GM12878 (cell line): Measurements from ENCODE around the gene RERE. TPM values are rescaled to one million over a fixed set of nuclear protein-coding genes. Genes with fewer than 3 reads are reported as not detected.

Experiments used
- ATAC-seq: fragments of 200-7000 bp; cut with Tn5 transposase; 3 replicates; pipeline ENCODE4 v1.9.1; 2020; ENCODE audit warnings: mild to moderate bottlenecking, moderate library complexity
- BruUV-seq: library from RNA; stranded (reverse); fragments of 400-500 nt; replicated peaks from 2 replicates; lab custom pipeline; 2021; lab: Mats Ljungman, UMichigan
- CTCF ChIA-PET: fragments of 300-600 bp; sonication (Branson Sonifier 250); formaldehyde crosslinking; extraction: SDS; loops from one replicate; lab custom pipeline; 2021; ENCODE audit warnings: inconsistent platforms; lab: Yijun Ruan, JAX
- POLR2A ChIA-PET: fragments of 350-600 bp; formaldehyde crosslinking; extraction: SDS; loops from one replicate; lab custom pipeline; 2021; ENCODE audit warnings: inconsistent platforms; lab: Charles Lee
- RAD21 ChIA-PET: fragments of 300-600 bp; sonication (Branson Sonifier 250); formaldehyde crosslinking; loops from one replicate; lab custom pipeline; 2023; ENCODE audit warnings: antibody characterized with exemption; ENCODE audit not compliant: unreplicated experiment; lab: Charles Lee
- SMC1A ChIA-PET: fragments of 300-600 bp; sonication (Branson Sonifier 250); formaldehyde crosslinking; loops from one replicate; lab custom pipeline; 2023; ENCODE audit not compliant: unreplicated experiment, uncharacterized antibody; lab: Charles Lee
- DNase-seq: peaks from one replicate; pipeline ENCODE4 v3.0.0-alpha.2; 2011; ENCODE audit warnings: low read depth, low spot score
- FAIRE-seq: peaks from 3 replicates; lab custom pipeline; 2011; peaks lifted over from hg19 to GRCh38; lab: Jason Lieb, UNC
- H2AFZ ChIP-seq: 2 replicates; pipeline ENCODE4 v1.6.0; 2011; ENCODE audit warnings: low read depth, low read length, control low read depth; ENCODE audit not compliant: control insufficient read depth
- H3K27ac ChIP-seq: 2 replicates; pipeline ENCODE4 v1.5.1; 2011; ENCODE audit warnings: control low read depth; ENCODE audit not compliant: control insufficient read depth, insufficient read depth
- H3K27me3 ChIP-seq, 2 experiments: replicated peaks in 1 of 2; 2 replicates each; pipeline versions ENCODE4 v1.6.0 to v1.6.1; 2011; ENCODE audit warnings: low read length in 1 of 2; ENCODE audit not compliant: control insufficient read depth in 2 of 2, insufficient read depth in 2 of 2
- H3K36me3 ChIP-seq, 2 experiments: 2 replicates each; pipeline ENCODE4 v1.5.1; 2011; ENCODE audit warnings: low read length in 1 of 2; ENCODE audit not compliant: control insufficient read depth in 2 of 2, insufficient read depth in 2 of 2
- H3K4me1 ChIP-seq: 2 replicates; pipeline ENCODE4 v1.6.1; 2011; ENCODE audit warnings: mild to moderate bottlenecking, low read length, moderate library complexity, mixed read lengths; ENCODE audit not compliant: control insufficient read depth, insufficient read depth
- H3K4me2 ChIP-seq: 2 replicates; pipeline ENCODE4 v1.6.0; 2011; ENCODE audit warnings: control low read depth; ENCODE audit not compliant: control insufficient read depth, insufficient read depth
- H3K4me3 ChIP-seq: fragments of 200-600 bp; sonication (generic); 2 replicates; pipeline ENCODE4 v1.5.1; 2016
- H3K79me2 ChIP-seq: 2 replicates; pipeline ENCODE4 v1.6.0; 2011; ENCODE audit warnings: low read length; ENCODE audit not compliant: control insufficient read depth, insufficient read depth
- H3K9ac ChIP-seq: 2 replicates; pipeline ENCODE4 v1.8.0; 2011; ENCODE audit warnings: low read length, control low read depth, mixed read lengths; ENCODE audit not compliant: control insufficient read depth, insufficient read depth
- H3K9me3 ChIP-seq: replicated peaks from 3 replicates; pipeline ENCODE4 v1.5.1; 2011; ENCODE audit warnings: mild to moderate bottlenecking, low read length; ENCODE audit not compliant: control insufficient read depth, insufficient read depth
- H4K20me1 ChIP-seq: 2 replicates; pipeline ENCODE4 v1.6.0; 2011; ENCODE audit not compliant: control insufficient read depth, insufficient read depth
- CBX3 ChIP-seq: fragments of 200-600 bp; sonication (generic); IDR thresholded peaks from 2 replicates; pipeline ENCODE4 v1.6.1; 2016; ENCODE audit warnings: low read depth, borderline replicate concordance
- NR2C1 ChIP-seq: fragments of 450-650 bp; IDR thresholded peaks from 2 replicates; pipeline ENCODE4 v1.6.1; 2017; ENCODE audit warnings: antibody characterized with exemption, mild to moderate bottlenecking, moderate library complexity
- PBX3 ChIP-seq: IDR thresholded peaks from 2 replicates; pipeline ENCODE4 v1.6.1; 2011; ENCODE audit warnings: mild to moderate bottlenecking, low read depth, low read length, moderate library complexity; ENCODE audit not compliant: insufficient replicate concordance
- PML ChIP-seq: IDR thresholded peaks from 2 replicates; pipeline ENCODE4 v1.6.1; 2012; ENCODE audit warnings: low read length, inconsistent platforms
- WGBS: methylation state at CpG from one replicate; pipeline ENCODE4 v1.1.6; 2016; ENCODE audit warnings: low lambda C conversion rate; ENCODE audit not compliant: insufficient replicate concordance, insufficient coverage; ENCODE audit errors: missing lambda C conversion rate; 5-methylcytosine and 5-hydroxymethylcytosine counted together
- in situ Hi-C: fragments of 300-500 bp; cut with MboI; formaldehyde crosslinking; loops from 9 replicates; pipeline ENCODE4 v1.14.3; 2018; ENCODE audit warnings: mixed read lengths
- intact Hi-C: fragments of 100-400 bp; cut with micrococcal nuclease; formaldehyde crosslinking; loops from one replicate; pipeline ENCODE4 v1.14.2; 2022; ENCODE audit not compliant: unreplicated experiment
- polyA plus RNA-seq, 11 experiments: library from polyadenylated mRNA; depleted of rRNA in 4 of 11; unstranded in 6 of 11; stranded (reverse) in 5 of 11; fragments of >200 nt; fragmentation: Nextera tagmentation in 4 of 11; fragmentation: Illumina TruSeq in 1 of 11; extraction: Ambion mirVana in 4 of 11; extraction: Trizol in 1 of 11; gene quantifications; 1 replicate in 1 of 11; 2 replicates in 10 of 11; pipeline versions ENCODE4 v1.2.1 to v1.2.3, GENCODE V29; 2011 to 2016; ENCODE audit warnings: inconsistent platforms in 2 of 11, missing spikeins in 2 of 11, low read depth in 1 of 11
- total RNA-seq, 4 experiments: library from RNA; depleted of rRNA in 3 of 4; stranded (reverse); fragments of >200 nt in 3 of 4; fragmentation: Illumina TruSeq in 1 of 4; extraction: Trizol in 1 of 4; gene quantifications; 2 replicates each; pipeline versions ENCODE4 v1.2.1 to v1.2.3, GENCODE V29; 2013 to 2021

RERE gene
- total and polyA plus RNA-seq, 10 of the 15 experiments (the other 5 are each of a cell fraction or from before 2014, with no cell fraction given) = 5.2 to 60.5 (median 20.2) TPM

GRCh38 chr1:8717148-8717547, 100.3 kb downstream of the RERE start:
- H3K4me1 ChIP-seq = peaks cover 9% of the 10 kb centered on the region
- in situ Hi-C loops = no loop called here
- TF ChIP-seq PML = no peak
- no peak for TF ChIP-seq PBX3
- TF ChIP-seq NR2C1 = no peak
- ChIA-PET SMC1A (interaction anchor here (0.9 to 3.3 kb wide), 17 partner anchors 10 to 675 kb away, joined by 3 to 23 read pairs (median 5); no protein-coding TSS in a partner anchor), POLR2A (interaction anchor here (1.2 to 1.4 kb wide), 2 partner anchors 13 to 132 kb away, joined by 3 to 4 read pairs; no protein-coding TSS in a partner anchor), CTCF (interaction anchor here (0.8 to 4.8 kb wide), 9 partner anchors 11 to 162 kb away, joined by 3 to 50 read pairs (median 6); no protein-coding TSS in a partner anchor), RAD21 (interaction anchor here (0.6 to 4.0 kb wide), 5 partner anchors 11 to 161 kb away, joined by 3 to 31 read pairs (median 6); partner anchors contain the start of gene ENO1)
- H3K9me3 ChIP-seq = no peaks in the 10 kb centered on the region
- ATAC-seq (no peak), FAIRE-seq (no peak), DNase-seq (no peak)
- no peak overlapping the region for H3K9ac ChIP-seq
- intact Hi-C loops = no loop called here
- peaks cover 13% of the 10 kb centered on the region for H3K79me2 ChIP-seq
- no peak overlapping the region for H3K4me2 ChIP-seq
- no peak overlapping the region for H3K4me3 ChIP-seq
- no peak overlapping the region for H3K27ac ChIP-seq
- no peaks in the 10 kb centered on the region for H3K36me3 ChIP-seq
- H4K20me1 ChIP-seq = no peaks in the 10 kb centered on the region
- no TSS peak for BruUV-seq
- H2AFZ ChIP-seq = no peak overlapping the region
- 79% methylated on average over 3 of the region's 3 CpGs for WGBS
- H3K27me3 ChIP-seq = no peaks in the 10 kb centered on the region

GRCh38 chr1:8716238-8716637, 101.2 kb downstream of the RERE start:
- in situ Hi-C loops (no loop called here), intact Hi-C loops (no loop called here)
- no CpG with 5 or more reads among the region's 1 CpG for WGBS
- H3K9ac ChIP-seq = no peak overlapping the region
- ChIA-PET SMC1A (interaction anchor here (0.6 to 4.5 kb wide), 8 partner anchors 11 to 182 kb away, joined by 3 to 23 read pairs (median 7); no protein-coding TSS in a partner anchor), CTCF (interaction anchor here (0.5 to 4.8 kb wide), 4 partner anchors 12 to 441 kb away, joined by 3 to 50 read pairs (median 24); no protein-coding TSS in a partner anchor), RAD21 (interaction anchor here (0.6 to 4.0 kb wide), 6 partner anchors 35 to 161 kb away, joined by 3 to 31 read pairs (median 4); no protein-coding TSS in a partner anchor), POLR2A (interaction anchor here (1.0 to 1.4 kb wide), 3 partner anchors 12 to 154 kb away, joined by 4 read pairs; no protein-coding TSS in a partner anchor)
- TF ChIP-seq CBX3 = no peak
- DNase-seq = no peak
- BruUV-seq = no TSS peak
- peaks cover 13% of the 10 kb centered on the region for H3K79me2 ChIP-seq
- no peak overlapping the region for H3K4me3 ChIP-seq
- FAIRE-seq = no peak
- no peak overlapping the region for H3K27ac ChIP-seq
- no peaks in the 10 kb centered on the region for H4K20me1 ChIP-seq
- no peaks in the 10 kb centered on the region for H3K36me3 ChIP-seq
- no peak overlapping the region for H2AFZ ChIP-seq
- no peak overlapping the region for H3K4me2 ChIP-seq
- ATAC-seq = no peak
- no peaks in the 10 kb centered on the region for H3K9me3 ChIP-seq
- H3K27me3 ChIP-seq = no peaks in the 10 kb centered on the region
- H3K4me1 ChIP-seq = peaks cover 8% of the 10 kb centered on the region
